ENCODE data around the gene C20orf202.

Gene C20orf202

DNA sequence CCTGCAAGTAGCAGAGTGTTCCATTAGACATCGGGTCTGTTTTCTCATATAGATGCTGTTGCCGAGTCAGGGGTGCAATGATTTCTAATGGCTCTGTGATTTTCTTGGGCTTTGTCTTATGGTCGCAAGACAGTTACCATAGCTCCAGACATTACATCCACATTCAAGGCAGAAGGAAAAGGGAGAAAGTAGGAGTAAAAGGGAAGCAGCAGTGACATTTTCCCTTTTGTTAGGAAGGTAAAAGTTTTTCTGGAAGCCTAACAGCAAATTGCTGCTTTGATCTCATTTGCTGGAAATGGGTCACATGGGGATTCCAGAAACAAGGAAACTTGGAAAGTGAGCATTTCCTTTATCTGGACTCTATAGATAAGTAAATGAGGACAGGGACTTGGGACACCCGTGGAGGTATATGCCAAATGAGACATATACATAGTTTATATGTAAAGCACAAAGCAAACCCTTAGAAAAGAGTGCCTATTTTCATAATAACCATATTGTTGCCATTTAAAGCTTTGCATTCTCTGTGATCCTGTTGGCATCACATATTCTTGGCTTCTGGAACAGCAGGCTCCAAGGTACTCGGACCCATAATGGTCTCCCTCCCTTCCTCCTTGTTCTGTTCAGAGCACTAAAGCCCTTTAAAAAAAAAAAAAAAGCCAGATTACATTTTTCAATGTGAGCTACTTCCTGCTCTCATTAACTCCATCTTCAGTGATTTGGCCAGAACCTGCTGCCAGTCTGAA is at the start of gene C20orf202:
TSS of gene C20orf202 (plus strand) at position 693 of the 743 bp plus-strand sequence. CDS start 132 bp downstream, outside the sequence.
- TF ChIP-seq CTCF (IDR thresholded peaks at IDR 0.05; ENCODE audit: borderline replicate concordance, insufficient read depth, low read depth, low read length), result no peak
- no peak within 1 kb of the TSS for H3K4me3 ChIP-seq (ENCODE audit: low read depth, low read length)

DNA sequence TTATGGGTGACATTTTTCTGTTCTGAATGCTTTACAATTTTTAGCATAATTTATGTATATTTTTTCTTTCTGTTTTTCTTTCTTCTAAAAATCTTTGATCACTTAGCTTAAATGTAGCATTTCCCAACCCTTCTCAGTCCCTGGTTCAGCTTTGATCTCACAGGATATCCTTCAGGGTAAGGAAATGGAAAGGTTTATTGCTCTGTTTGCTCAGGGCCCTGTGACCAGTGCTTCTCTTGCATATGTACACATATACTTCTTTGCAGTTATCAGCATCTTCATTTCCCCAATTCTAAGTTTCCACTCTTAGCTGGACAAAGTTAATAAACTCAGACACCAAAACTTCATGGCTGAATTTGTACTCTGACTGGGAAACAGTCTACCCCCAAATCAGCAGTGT is 49.0 kb upstream of the C20orf202 start:
- no peak overlapping the region for H3K4me3 ChIP-seq (ENCODE audit: low read depth, low read length)
- no peak for TF ChIP-seq CTCF (IDR thresholded peaks at IDR 0.05; ENCODE audit: borderline replicate concordance, insufficient read depth, low read depth, low read length)

DNA sequence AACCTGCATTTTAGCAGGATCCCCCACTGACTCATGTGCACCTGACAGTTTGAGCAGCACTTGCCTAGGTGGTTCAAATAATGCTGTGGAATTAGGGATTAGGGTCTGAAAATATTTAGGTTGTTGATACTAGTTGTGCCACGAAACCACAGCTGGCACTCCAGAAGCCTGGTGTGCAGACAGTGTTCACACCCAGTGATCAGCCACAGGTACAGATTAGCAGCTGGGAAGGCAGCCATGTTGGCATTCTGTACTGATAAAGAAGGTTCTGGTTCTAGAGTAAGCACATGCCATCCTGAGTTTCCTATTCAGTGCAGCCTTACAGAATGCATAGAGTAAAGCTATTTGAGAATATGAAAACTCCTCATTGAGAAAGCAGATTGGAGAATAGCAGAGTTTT is 48.6 kb upstream of the C20orf202 start:
- H3K4me3 ChIP-seq (ENCODE audit: low read depth, low read length), result no peak overlapping the region
- TF ChIP-seq CTCF (IDR thresholded peaks at IDR 0.05; ENCODE audit: borderline replicate concordance, insufficient read depth, low read depth, low read length), result no peak

DNA sequence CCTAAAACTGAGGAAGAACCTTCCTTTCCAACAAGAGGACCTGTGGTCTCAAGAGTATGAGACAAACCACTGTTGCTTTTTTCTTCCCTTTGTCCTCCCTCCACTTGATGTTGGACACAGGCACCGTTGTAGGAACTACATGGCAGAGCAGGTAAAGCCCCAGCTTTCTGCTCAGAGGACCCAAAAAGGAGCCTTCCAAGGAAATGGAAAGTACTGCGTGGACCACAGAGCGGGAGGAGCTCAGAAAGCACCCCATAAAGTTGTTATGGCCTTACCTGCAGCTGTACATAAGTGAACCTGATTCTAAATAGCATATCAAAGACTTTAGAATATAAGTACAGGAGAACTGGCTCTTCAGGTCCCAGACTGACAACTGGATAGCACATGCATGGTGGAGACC is 47.9 kb upstream of the C20orf202 start:
- TF ChIP-seq CTCF (IDR thresholded peaks at IDR 0.05; ENCODE audit: borderline replicate concordance, insufficient read depth, low read depth, low read length), result no peak
- H3K4me3 ChIP-seq (ENCODE audit: low read depth, low read length), result no peak overlapping the region

GRCh38 chr20:1160496-1160895 is 42.8 kb upstream of the C20orf202 start:
- no peak for TF ChIP-seq CTCF (IDR thresholded peaks at IDR 0.05; ENCODE audit: borderline replicate concordance, insufficient read depth, low read depth, low read length)

DNA sequence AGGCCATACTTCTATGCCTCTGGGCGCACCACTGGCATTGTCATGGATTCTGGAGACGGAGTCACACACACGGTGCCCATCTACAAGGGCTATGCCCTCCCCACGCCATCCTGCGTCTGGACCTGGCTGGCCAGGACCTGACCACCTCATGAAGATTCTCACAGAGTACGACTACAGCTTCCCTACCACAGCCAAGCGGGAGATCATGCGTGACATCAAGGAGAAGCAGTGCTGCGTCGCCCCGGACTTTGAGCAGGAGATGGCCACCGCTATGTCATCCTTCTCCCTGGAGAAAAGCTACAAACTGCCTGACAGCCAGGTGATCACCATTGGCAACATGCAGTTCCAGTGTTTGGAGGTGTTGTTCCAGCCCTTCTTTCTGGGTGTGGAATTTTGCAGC is 42.3 kb upstream of the C20orf202 start:
- no peak overlapping the region for H3K4me3 ChIP-seq (ENCODE audit: low read depth, low read length)
- TF ChIP-seq CTCF (IDR thresholded peaks at IDR 0.05; ENCODE audit: borderline replicate concordance, insufficient read depth, low read depth, low read length), result no peak

More at GRCh38 chr20:1160496-1160895, 42.8 kb upstream of the C20orf202 start:
- no peak overlapping the region for H3K4me3 ChIP-seq (ENCODE audit: low read depth, low read length)

DNA sequence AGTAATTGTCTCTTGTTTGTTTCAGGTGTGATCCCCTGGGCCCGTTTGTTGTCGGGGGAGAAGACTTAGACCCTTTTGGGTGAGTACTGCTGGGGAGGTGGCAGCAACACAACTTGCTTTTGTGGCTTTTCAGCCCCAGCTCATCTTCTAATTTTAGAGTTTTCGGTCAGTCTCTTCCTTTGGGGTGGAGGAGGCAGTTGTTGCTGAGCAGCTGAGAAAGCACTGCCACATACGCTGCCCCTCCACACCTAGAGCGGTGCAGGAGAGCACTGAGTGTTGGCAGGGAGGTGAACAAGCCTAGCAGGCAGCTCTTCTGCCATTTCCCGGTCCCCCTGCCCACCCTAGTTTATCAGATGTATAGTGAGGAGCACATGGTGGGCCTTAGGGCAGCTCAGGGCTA is 40.1 kb upstream of the C20orf202 start:
- H3K4me3 ChIP-seq (ENCODE audit: low read depth, low read length), result no peak overlapping the region
- no peak for TF ChIP-seq CTCF (IDR thresholded peaks at IDR 0.05; ENCODE audit: borderline replicate concordance, insufficient read depth, low read depth, low read length)

Measured in GM12875 (cell line).